T-helper 2 cell treated with Interferon-gamma antibody and Interleukin-4, amounts not matched to agents 5 μg/mL and 100 μg/mL, for 36 hours (primary cell): ENCODE results near the gene RICTOR.
A peak's percentile ranks its signal among the peaks of the same experiment; 100 is the strongest.
"Not testable (repeated sequence)": the region's sequence is repeated elsewhere in the genome, so short reads cannot be mapped to it uniquely, and the experiment has no call there.

Experiments
- DNase-seq: peaks from one replicate; pipeline ENCODE4 v3.0.0; 2021; ENCODE audit warnings: low spot score
- H3K27ac Mint-ChIP-seq: one replicate; pipeline ENCODE4 v1.8.0; 2021; ENCODE audit warnings: mild to moderate bottlenecking, mixed read lengths
- H3K27me3 Mint-ChIP-seq: one replicate; pipeline ENCODE4 v1.8.0; 2021; ENCODE audit warnings: low read depth, mixed read lengths
- H3K36me3 Mint-ChIP-seq: one replicate; pipeline ENCODE4 v1.8.0; 2021; ENCODE audit warnings: low read depth, mixed read lengths
- H3K4me1 Mint-ChIP-seq: one replicate; pipeline ENCODE4 v1.8.0; 2021; ENCODE audit warnings: low read depth, mixed read lengths
- H3K4me3 Mint-ChIP-seq: one replicate; pipeline ENCODE4 v1.8.0; 2022; ENCODE audit warnings: mild to moderate bottlenecking, moderate library complexity, mixed read lengths
- H3K9me3 Mint-ChIP-seq: one replicate; pipeline ENCODE4 v1.8.0; 2021; ENCODE audit warnings: mixed read lengths

Gene RICTOR

DNA sequence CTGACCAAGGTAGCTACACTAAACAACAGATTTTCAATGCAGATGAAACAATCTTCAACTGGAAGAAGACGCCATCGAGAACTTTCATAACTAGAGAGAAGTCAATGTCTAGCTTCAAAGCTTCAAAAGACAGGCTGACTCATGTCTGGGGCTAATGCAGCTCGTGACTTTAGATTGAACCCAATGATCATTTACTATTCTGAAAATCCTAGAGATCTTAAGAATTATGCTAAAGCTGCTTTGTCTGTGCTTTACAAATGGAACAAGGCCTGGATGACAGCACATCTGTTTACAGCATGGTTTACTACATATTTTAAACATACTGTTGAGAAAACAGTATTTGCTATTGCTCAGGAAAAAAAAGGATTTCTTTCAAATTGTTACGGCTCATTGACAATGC is 54.9 kb downstream of the RICTOR start:
- no peak overlapping the region for H3K4me3 Mint-ChIP-seq
- no peaks in the 10 kb centered on the region for H3K27me3 Mint-ChIP-seq
- no peak for DNase-seq
- no peak overlapping the region for H3K27ac Mint-ChIP-seq
- H3K4me1 Mint-ChIP-seq: peaks cover 48% of the 10 kb centered on the region
- no peaks in the 10 kb centered on the region for H3K9me3 Mint-ChIP-seq
- H3K36me3 Mint-ChIP-seq: peaks cover 52% of the 10 kb centered on the region

DNA sequence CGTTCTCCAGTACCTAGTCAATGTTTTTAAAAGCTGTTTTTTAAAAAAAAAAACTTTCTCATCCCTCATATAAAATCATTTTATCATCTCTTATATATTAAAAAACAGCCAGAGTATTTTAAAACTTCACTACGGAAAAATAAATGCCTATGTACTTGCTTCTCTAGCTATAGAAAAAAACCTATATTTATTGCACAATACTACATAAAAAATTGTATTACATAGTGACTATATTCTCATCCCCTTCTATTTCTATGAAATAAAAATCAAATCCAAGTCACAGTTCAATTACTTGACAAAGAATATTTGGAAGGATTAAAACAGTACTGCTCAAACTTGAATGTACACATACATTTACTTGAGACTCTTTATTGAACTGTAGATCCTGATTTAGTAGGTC is 56.7 kb downstream of the RICTOR start:
- no peak overlapping the region for H3K27ac Mint-ChIP-seq
- peaks cover 34% of the 10 kb centered on the region for H3K4me1 Mint-ChIP-seq
- peaks cover 10% of the 10 kb centered on the region for H3K9me3 Mint-ChIP-seq
- no peak overlapping the region for H3K4me3 Mint-ChIP-seq
- peaks cover 58% of the 10 kb centered on the region for H3K36me3 Mint-ChIP-seq
- DNase-seq: no peak
- H3K27me3 Mint-ChIP-seq: no peaks in the 10 kb centered on the region

DNA sequence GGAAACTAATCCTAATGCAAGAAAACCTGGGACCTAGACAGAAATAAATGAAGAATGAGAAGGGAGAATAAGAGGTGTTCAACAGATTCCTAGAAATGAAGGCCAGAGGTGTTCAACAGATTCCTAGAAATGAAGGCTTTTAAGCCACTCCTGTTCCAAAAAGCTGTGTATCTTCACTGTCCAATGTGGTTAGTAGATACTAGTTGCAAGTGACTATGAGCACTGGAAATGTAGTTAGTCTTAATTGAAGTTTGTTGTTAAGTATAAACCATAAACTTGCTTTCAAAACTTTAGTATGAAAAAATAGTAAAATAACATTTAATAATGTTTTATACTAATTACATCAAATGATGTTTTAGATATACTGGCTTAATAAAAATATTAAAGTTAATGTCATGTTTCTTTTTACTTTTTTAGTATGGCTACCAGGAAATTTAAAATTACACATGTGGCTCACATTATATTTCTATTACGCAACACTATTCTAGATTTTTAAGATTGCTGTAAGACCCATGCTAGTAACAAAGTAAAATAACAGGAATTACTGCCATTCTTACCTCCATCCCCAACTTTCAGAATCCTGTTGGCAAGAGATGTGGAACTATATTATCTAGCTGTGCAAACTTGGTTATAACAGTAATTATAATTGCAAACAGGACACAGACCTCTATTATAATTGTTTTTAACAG is 57.5 kb downstream of the RICTOR start:
- peaks cover 29% of the 10 kb centered on the region for H3K4me1 Mint-ChIP-seq
- no peak for DNase-seq
- H3K27me3 Mint-ChIP-seq: no peaks in the 10 kb centered on the region
- H3K4me3 Mint-ChIP-seq: peak overlapping the region; percentile 62
- H3K27ac Mint-ChIP-seq: peak overlapping the region; percentile 74
- peaks cover 17% of the 10 kb centered on the region for H3K9me3 Mint-ChIP-seq
- peaks cover 64% of the 10 kb centered on the region for H3K36me3 Mint-ChIP-seq

DNA sequence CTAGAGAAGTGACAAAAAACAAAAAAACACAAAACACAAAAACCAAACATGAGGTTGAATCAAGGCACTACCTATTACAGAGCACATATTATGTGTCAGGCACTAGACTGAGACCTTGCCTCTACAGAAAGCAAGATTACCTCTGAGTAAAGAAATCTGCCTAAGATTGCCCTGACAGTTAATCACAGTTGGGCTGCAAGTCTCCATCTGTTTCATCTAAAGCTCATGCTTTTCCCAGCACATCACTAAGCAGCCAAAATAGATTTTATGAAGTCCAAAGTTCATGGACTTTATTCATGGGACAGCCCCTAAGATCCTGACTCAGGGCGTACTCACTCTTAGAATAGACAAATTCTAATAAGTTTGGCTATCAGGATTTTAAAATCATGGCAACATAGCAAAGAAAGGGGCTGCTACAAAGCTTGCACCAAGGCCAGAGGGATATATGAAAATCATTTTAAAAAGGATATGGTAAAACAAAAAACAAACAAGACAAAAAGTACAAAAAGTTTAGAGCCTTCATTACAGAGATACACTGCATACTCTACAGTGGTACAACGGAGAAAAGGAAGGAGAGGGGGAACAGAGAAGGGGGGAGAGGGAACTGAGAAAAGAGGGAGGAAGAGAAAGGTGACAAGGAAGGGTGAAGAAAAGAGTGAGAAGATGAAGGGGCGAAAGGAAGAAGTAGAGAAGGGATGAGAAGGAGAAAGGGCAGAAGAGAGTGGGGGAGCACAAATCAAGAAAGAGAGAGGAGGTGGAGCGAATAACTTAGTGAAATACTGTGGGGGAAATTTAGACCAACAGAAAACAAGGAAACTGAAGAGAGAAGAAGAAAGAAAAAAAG is 58.2 kb downstream of the RICTOR start:
- no peaks in the 10 kb centered on the region for H3K27me3 Mint-ChIP-seq
- peaks cover 23% of the 10 kb centered on the region for H3K4me1 Mint-ChIP-seq
- H3K9me3 Mint-ChIP-seq: peaks cover 25% of the 10 kb centered on the region
- no peak for DNase-seq
- peak overlapping the region; percentile 74 for H3K27ac Mint-ChIP-seq
- peak overlapping the region; percentile 62 for H3K4me3 Mint-ChIP-seq
- peaks cover 65% of the 10 kb centered on the region for H3K36me3 Mint-ChIP-seq

DNA sequence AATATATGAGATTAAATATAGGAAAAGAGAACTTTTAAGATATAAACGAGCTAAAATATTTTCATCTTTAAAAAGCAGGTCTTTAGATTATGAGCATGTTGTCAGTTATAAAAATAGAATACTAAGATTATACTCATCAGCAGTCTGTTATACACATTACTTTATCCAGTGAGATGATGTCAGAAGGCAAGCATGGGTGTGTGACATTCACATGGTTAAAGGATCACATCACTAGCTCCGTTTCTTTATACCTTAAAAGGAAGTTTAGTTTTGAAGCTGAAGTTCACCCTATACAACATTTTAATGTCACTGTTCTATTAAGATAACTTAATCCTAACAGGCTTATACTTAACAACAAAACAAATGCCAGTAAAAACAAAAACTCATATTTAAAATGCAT is 59.6 kb downstream of the RICTOR start:
- H3K4me3 Mint-ChIP-seq: no peak overlapping the region
- no peak overlapping the region for H3K27ac Mint-ChIP-seq
- no peaks in the 10 kb centered on the region for H3K27me3 Mint-ChIP-seq
- no peak for DNase-seq
- peaks cover 23% of the 10 kb centered on the region for H3K4me1 Mint-ChIP-seq
- H3K9me3 Mint-ChIP-seq: peaks cover 37% of the 10 kb centered on the region
- H3K36me3 Mint-ChIP-seq: peaks cover 69% of the 10 kb centered on the region

DNA sequence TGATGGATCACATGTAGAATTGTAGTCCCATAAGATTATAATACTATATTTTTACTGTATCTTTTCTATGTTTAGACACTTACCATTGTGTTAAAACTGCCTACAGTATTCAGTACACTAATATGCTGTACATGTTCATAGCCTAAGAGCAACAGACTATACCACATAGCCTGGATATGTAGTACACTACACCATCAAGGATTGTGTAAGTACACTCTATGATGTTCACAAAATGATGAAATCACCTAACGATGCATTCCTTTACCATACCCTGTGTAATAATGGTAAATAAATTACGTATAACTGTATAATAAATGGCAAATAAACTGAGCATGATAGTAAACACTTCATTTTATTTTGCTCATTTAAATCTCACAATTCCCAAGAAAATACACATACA is 60.3 kb downstream of the RICTOR start:
- Mint-ChIP-seq H3K4me1 (peaks cover 20% of the 10 kb centered on the region), H3K27me3 (no peaks in the 10 kb centered on the region), H3K36me3 (peaks cover 62% of the 10 kb centered on the region), H3K27ac (no peak overlapping the region), H3K4me3 (no peak overlapping the region), H3K9me3 (peaks cover 37% of the 10 kb centered on the region)
- no peak for DNase-seq

DNA sequence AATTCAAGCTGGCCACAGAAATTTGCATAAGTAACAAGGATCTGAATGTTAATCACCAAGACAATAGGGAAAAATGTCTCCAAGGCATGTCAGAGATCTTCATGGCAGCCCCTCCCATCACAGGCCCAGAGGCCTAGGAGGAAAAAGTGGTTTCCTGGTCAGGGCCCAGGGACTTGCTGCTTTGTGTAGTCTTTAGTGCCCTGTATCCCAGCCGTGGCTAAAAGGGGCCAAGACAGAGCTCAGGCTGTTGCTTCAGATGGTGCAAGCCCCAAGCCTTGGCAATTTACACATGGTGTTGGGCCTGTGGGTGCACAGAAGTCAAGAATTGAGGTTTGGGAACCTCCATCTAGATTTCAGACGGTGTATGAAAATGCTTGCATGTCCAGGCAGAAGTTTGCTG is 63.2 kb downstream of the RICTOR start:
- H3K27ac Mint-ChIP-seq: not testable (repeated sequence)
- peaks cover 37% of the 10 kb centered on the region for H3K9me3 Mint-ChIP-seq

DNA sequence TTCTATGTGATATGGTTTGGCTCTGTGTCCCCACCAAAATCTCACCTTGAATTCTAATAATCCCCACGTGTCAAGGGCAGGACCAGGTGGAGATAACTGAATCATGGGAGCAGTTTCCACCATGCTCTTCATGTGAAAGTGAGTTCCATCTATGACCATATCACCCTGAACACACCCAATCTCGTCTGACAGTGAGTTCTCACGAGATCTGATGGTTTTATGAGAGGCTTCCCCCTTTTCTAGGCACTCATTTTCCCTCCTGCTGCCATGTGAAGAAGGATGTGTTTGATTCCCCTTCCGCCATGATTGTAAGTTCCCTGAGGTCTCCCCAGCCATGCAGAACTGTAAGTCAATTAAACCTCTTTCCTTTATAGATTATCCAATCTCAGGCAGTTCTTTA is 64.2 kb downstream of the RICTOR start:
- Mint-ChIP-seq H3K4me3 (no peak overlapping the region), H3K36me3 (peaks cover 42% of the 10 kb centered on the region), H3K4me1 (peaks cover 10% of the 10 kb centered on the region), H3K9me3 (peaks cover 37% of the 10 kb centered on the region), H3K27me3 (no peaks in the 10 kb centered on the region), H3K27ac (no peak overlapping the region)
- no peak for DNase-seq

More for the DNA sequence above, 63.2 kb downstream of the RICTOR start:
- not testable (repeated sequence) for DNase-seq, H3K4me1 Mint-ChIP-seq, H3K27me3 Mint-ChIP-seq, H3K4me3 Mint-ChIP-seq
- H3K36me3 Mint-ChIP-seq: peaks cover 44% of the 10 kb centered on the region

DNA sequence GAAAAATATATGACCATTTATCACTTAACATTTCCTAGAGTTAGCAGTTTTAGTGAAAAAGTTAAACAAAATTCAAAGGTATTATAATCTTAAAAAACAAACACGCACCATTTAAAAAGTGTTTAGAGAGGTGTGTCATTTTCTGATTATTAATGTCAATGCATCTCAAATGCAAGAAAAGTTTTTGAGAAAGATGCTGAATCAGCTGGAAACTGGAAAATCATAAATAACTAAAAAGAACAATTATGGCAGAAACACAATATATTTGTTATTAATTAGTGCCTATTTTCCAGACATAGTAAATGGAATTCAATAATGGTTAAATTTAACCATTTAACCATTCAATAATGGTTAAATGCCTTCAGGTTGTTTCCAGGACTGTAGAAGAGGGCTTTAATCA is 64.9 kb downstream of the RICTOR start:
- DNase-seq: no peak
- no peak overlapping the region for H3K4me3 Mint-ChIP-seq
- H3K4me1 Mint-ChIP-seq: peaks cover 11% of the 10 kb centered on the region
- H3K27ac Mint-ChIP-seq: no peak overlapping the region
- no peaks in the 10 kb centered on the region for H3K27me3 Mint-ChIP-seq
- peaks cover 42% of the 10 kb centered on the region for H3K36me3 Mint-ChIP-seq
- peaks cover 37% of the 10 kb centered on the region for H3K9me3 Mint-ChIP-seq

DNA sequence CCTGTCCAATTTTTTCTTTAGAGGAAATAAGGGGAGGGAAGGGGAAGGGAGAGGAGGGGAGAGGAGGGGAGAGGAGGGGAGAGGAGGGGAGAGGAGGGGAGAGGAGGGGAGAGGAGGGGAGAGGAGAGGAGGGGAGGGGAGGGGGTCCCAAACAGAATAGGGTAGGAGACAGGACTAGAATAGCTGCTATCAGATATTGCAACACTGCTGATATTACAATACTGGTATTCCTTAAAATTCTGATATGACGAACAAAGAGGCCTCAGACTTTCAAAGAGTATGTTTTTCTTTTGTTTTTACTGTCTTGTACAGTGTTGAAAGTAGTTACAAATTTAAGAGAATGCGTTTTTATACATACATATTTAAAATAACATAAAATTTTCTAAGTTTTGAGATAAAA is 67.5 kb downstream of the RICTOR start:
- Mint-ChIP-seq H3K36me3 (peaks cover 42% of the 10 kb centered on the region), H3K4me3 (no peak overlapping the region), H3K27me3 (no peaks in the 10 kb centered on the region), H3K27ac (no peak overlapping the region), H3K4me1 (peaks cover 16% of the 10 kb centered on the region), H3K9me3 (peaks cover 18% of the 10 kb centered on the region)
- no peak for DNase-seq

DNA sequence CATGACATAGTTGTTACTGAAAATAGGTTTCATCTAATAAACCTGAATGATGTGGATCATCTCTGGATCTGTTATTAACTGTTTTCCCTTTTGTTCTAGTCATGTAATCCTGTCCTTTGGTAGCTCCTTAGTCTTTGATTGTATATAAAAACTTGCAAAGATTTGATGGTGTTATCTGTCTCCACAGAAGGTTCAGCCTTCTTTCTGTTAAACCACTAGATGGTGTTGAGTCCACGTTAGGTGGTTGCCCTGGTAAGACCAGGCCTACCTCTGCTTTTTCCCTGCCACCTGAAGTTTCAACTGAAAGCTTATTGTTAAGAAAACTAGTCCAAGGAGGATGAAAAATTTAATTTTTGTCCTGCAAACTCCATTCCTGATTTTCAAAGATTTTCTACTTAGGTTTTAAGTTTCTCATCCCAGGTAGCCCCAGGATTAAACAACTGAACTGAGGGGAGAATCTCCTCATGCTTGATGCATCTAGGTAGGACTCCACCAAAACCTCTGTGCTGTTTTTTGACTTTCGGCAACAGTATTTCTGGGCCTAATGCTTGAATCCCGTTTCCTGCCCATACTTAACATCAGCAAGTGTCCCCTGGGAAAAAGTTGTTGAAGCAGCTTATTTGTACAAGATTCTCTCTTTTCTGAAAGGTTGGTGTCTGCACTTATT is 68.5 kb downstream of the RICTOR start:
- H3K27me3 Mint-ChIP-seq: no peaks in the 10 kb centered on the region
- peaks cover 20% of the 10 kb centered on the region for H3K4me1 Mint-ChIP-seq
- H3K27ac Mint-ChIP-seq: no peak overlapping the region
- H3K36me3 Mint-ChIP-seq: peaks cover 37% of the 10 kb centered on the region
- peaks cover 9% of the 10 kb centered on the region for H3K9me3 Mint-ChIP-seq
- no peak for DNase-seq
- H3K4me3 Mint-ChIP-seq: no peak overlapping the region

DNA sequence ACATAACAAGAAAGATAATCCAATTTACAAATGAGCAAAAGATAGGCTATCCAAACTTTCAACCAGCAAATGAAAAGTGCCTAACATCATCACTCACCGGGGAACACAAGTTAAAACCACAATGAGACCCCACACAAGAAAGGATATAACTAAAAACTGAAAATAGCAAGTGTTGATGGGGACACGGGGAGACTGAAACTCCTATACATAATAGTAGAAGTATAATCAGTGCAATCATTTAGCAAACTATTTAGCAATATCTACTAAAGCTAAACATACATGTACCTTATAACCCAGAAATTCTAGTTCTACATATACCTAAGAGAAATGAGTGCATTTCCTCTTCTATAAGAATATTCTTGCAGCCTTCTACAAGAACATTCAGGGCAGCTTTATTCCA is 72.5 kb downstream of the RICTOR start:
- no peak overlapping the region for H3K27ac Mint-ChIP-seq
- H3K4me1 Mint-ChIP-seq: peaks cover 20% of the 10 kb centered on the region
- peaks cover 46% of the 10 kb centered on the region for H3K36me3 Mint-ChIP-seq
- no peaks in the 10 kb centered on the region for H3K27me3 Mint-ChIP-seq
- H3K9me3 Mint-ChIP-seq: no peaks in the 10 kb centered on the region
- H3K4me3 Mint-ChIP-seq: no peak overlapping the region
- no peak for DNase-seq

DNA sequence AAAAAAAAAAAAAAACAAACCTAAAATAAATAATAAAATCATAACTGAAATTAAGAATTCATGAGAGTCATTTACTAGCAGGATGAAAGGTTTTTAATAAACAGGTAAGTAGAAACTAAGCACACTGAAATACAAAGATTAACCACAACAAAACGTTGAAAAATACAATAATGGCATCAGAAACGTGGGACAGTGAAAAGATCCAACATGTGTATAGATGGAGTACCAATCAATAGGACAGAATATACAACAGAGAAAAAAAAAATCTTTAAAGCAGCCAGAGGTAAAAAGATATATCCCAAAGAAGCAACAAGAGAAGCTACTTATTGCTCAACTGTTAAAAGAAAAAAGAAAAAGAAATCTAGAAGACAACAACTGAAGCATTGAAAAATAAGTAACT is 75.2 kb downstream of the RICTOR start:
- no peaks in the 10 kb centered on the region for H3K9me3 Mint-ChIP-seq
- peaks cover 54% of the 10 kb centered on the region for H3K36me3 Mint-ChIP-seq
- H3K27ac Mint-ChIP-seq: no peak overlapping the region
- peaks cover 14% of the 10 kb centered on the region for H3K4me1 Mint-ChIP-seq
- H3K4me3 Mint-ChIP-seq: no peak overlapping the region
- no peaks in the 10 kb centered on the region for H3K27me3 Mint-ChIP-seq
- DNase-seq: no peak

DNA sequence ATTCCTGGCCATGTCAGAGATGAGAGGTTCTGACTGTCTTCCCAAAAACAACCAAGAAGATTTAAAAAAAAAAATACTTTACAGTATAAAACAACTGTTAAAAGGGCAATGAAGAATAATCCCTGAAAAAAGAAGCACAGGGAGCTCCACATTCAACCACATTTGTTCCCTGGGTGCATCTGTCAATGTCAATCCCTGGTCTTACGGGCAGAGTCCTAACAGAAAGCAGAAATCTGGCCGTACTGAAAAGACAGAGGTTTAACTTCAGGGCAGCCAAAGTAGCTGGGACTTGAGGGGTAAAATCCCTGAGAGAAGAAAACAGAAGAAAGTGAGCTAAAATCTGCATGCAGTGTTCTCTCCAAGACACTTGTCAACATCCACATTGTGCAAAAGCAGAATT is 76.6 kb downstream of the RICTOR start:
- H3K36me3 Mint-ChIP-seq: peaks cover 53% of the 10 kb centered on the region

More for the DNA sequence above, 76.6 kb downstream of the RICTOR start:
- DNase-seq: no peak
- Mint-ChIP-seq H3K4me3 (no peak overlapping the region), H3K9me3 (no peaks in the 10 kb centered on the region), H3K27ac (no peak overlapping the region), H3K27me3 (no peaks in the 10 kb centered on the region), H3K4me1 (peaks cover 15% of the 10 kb centered on the region)
